ENCODE data around the gene TTC3. TPM values are rescaled to one million over a fixed set of nuclear protein-coding genes. Genes with fewer than 3 reads are reported as not detected.

TTC3 gene
- total and polyA plus RNA-seq, 10 of the 15 experiments (the other 5 are each of a cell fraction or from before 2014, with no cell fraction given), result 23.1 to 94.9 (median 72.7) TPM

DNA sequence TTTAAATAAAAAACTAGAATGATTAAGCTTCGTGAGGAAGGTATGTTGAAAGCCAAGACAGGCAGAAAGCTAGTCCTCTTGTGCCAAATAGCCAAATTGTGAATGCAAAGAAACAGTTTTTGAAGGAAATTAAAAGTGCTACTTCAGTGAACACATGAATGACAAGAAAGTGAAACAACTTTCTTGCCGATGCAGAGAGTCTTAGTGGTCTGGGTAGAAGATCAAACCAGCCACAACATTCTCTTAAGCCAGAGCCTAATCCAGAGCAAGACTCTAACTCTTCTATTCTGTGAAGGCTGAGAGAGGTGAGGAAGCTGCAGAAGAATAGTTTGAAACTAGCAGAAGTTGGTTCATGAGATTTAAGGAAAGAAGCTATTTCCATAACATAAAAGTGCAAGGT, 63.2 kb downstream of the TTC3 start:
- no peak for DNase-seq (ENCODE audit: low read depth, low spot score)
- 27% methylated on average over 2 of the region's 2 CpGs for WGBS (ENCODE audit: insufficient coverage, insufficient replicate concordance, low lambda C conversion rate, missing lambda C conversion rate)
- RAD21 ChIA-PET (ENCODE audit: unreplicated experiment), result no interaction called here
- POLR2A ChIA-PET, result no interaction called here
- no peak overlapping the region for H3K4me2 ChIP-seq (ENCODE audit: control insufficient read depth, insufficient read depth)
- FAIRE-seq, result no peak
- TF ChIP-seq TBL1XR1 (IDR thresholded peaks at IDR 0.05; ENCODE audit: low read depth, low read length) (no peak), RB1 (IDR thresholded peaks at IDR 0.05; ENCODE audit: borderline replicate concordance) (no peak), MAX (IDR thresholded peaks at IDR 0.05; ENCODE audit: low read depth, low read length) (no peak), FOXM1 (IDR thresholded peaks at IDR 0.05; ENCODE audit: low read depth, low read length) (no peak), TARDBP (IDR thresholded peaks at IDR 0.05; ENCODE audit: borderline replicate concordance) (no peak), RFX5 (IDR thresholded peaks at IDR 0.05; ENCODE audit: low read depth, low read length) (no peak), EED (IDR thresholded peaks at IDR 0.05; ENCODE audit: low read depth) (no peak), TCF7 (IDR thresholded peaks at IDR 0.05; ENCODE audit: borderline replicate concordance) (no peak), KAT2A (conservative IDR thresholded peaks at IDR 0.05; ENCODE audit: control insufficient read depth, low read depth, low read length) (no peak), NR2C2 (IDR thresholded peaks at IDR 0.05; ENCODE audit: borderline replicate concordance, control insufficient read depth, insufficient read length, low read depth) (no peak), IRF4 (IDR thresholded peaks at IDR 0.05; ENCODE audit: low read depth, low read length) (no peak)
- TF ChIP-seq, protein P1, sequence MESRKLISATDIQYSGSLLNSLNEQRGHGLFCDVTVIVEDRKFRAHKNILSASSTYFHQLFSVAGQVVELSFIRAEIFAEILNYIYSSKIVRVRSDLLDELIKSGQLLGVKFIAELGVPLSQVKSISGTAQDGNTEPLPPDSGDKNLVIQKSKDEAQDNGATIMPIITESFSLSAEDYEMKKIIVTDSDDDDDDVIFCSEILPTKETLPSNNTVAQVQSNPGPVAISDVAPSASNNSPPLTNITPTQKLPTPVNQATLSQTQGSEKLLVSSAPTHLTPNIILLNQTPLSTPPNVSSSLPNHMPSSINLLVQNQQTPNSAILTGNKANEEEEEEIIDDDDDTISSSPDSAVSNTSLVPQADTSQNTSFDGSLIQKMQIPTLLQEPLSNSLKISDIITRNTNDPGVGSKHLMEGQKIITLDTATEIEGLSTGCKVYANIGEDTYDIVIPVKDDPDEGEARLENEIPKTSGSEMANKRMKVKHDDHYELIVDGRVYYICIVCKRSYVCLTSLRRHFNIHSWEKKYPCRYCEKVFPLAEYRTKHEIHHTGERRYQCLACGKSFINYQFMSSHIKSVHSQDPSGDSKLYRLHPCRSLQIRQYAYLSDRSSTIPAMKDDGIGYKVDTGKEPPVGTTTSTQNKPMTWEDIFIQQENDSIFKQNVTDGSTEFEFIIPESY (IDR thresholded peaks at IDR 0.05), result no peak
- TF ChIP-seq, protein P2, sequence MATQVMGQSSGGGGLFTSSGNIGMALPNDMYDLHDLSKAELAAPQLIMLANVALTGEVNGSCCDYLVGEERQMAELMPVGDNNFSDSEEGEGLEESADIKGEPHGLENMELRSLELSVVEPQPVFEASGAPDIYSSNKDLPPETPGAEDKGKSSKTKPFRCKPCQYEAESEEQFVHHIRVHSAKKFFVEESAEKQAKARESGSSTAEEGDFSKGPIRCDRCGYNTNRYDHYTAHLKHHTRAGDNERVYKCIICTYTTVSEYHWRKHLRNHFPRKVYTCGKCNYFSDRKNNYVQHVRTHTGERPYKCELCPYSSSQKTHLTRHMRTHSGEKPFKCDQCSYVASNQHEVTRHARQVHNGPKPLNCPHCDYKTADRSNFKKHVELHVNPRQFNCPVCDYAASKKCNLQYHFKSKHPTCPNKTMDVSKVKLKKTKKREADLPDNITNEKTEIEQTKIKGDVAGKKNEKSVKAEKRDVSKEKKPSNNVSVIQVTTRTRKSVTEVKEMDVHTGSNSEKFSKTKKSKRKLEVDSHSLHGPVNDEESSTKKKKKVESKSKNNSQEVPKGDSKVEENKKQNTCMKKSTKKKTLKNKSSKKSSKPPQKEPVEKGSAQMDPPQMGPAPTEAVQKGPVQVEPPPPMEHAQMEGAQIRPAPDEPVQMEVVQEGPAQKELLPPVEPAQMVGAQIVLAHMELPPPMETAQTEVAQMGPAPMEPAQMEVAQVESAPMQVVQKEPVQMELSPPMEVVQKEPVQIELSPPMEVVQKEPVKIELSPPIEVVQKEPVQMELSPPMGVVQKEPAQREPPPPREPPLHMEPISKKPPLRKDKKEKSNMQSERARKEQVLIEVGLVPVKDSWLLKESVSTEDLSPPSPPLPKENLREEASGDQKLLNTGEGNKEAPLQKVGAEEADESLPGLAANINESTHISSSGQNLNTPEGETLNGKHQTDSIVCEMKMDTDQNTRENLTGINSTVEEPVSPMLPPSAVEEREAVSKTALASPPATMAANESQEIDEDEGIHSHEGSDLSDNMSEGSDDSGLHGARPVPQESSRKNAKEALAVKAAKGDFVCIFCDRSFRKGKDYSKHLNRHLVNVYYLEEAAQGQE (IDR thresholded peaks at IDR 0.05; ENCODE audit: low read depth, low read length), result no peak
- TF ChIP-seq, protein P3, sequence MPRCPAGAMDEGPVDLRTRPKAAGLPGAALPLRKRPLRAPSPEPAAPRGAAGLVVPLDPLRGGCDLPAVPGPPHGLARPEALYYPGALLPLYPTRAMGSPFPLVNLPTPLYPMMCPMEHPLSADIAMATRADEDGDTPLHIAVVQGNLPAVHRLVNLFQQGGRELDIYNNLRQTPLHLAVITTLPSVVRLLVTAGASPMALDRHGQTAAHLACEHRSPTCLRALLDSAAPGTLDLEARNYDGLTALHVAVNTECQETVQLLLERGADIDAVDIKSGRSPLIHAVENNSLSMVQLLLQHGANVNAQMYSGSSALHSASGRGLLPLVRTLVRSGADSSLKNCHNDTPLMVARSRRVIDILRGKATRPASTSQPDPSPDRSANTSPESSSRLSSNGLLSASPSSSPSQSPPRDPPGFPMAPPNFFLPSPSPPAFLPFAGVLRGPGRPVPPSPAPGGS (IDR thresholded peaks at IDR 0.05; ENCODE audit: borderline replicate concordance, insufficient read depth, low read depth, low read length, poor library complexity, severe bottlenecking), result no peak
- SMC1A ChIA-PET (ENCODE audit: uncharacterized antibody, unreplicated experiment), result interaction anchor here (0.7 to 1.1 kb wide), 3 partner anchors 14 to 159 kb away, joined by 3 read pairs; no protein-coding TSS in a partner anchor
- no peaks in the 10 kb centered on the region for H3K27me3 ChIP-seq (replicated peaks in 1 of 2; ENCODE audit: control insufficient read depth in 2 of 2, insufficient read depth in 2 of 2, low read length in 1 of 2)
- no peak overlapping the region for H3K4me3 ChIP-seq
- peaks cover 0 to 40% of the 10 kb centered on the region in 2 experiments; a peak in 3 of 4 replicates for H3K36me3 ChIP-seq (ENCODE audit: control insufficient read depth in 2 of 2, insufficient read depth in 2 of 2, low read length in 1 of 2)
- no peak for ATAC-seq
- intact Hi-C loops (cut with micrococcal nuclease; ENCODE audit: unreplicated experiment), result no loop called here
- H4K20me1 ChIP-seq (ENCODE audit: control insufficient read depth, insufficient read depth), result no peaks in the 10 kb centered on the region
- no peak overlapping the region for H2AFZ ChIP-seq (ENCODE audit: control insufficient read depth, low read depth, low read length)
- in situ Hi-C loops (cut with MboI), result no loop called here
- no peaks in the 10 kb centered on the region for H3K79me2 ChIP-seq (ENCODE audit: control insufficient read depth, insufficient read depth, low read length)
- no peaks in the 10 kb centered on the region; the same call in 2 of the 3 replicates for H3K9me3 ChIP-seq (replicated peaks; ENCODE audit: control insufficient read depth, insufficient read depth, low read length)
- no peak overlapping the region for H3K27ac ChIP-seq (ENCODE audit: control insufficient read depth, insufficient read depth)
- no TSS peak for BruUV-seq (replicated peaks)
- H3K4me1 ChIP-seq (ENCODE audit: control insufficient read depth, insufficient read depth, low read length), result no peaks in the 10 kb centered on the region
- CTCF ChIA-PET, result no interaction called here
- H3K9ac ChIP-seq (ENCODE audit: control insufficient read depth, insufficient read depth, low read length), result no peak overlapping the region

Measured in GM12878 (cell line).